ENCODE data around the gene SNX14. TPM values are rescaled to one million over a fixed set of nuclear protein-coding genes. Genes with fewer than 3 reads are reported as not detected.
"Not testable (repeated sequence)": the region's sequence is repeated elsewhere in the genome, so short reads cannot be mapped to it uniquely, and the experiment has no call there.

Gene SNX14
- total RNA-seq, 1 donor from 2014 or later = 204 TPM

DNA sequence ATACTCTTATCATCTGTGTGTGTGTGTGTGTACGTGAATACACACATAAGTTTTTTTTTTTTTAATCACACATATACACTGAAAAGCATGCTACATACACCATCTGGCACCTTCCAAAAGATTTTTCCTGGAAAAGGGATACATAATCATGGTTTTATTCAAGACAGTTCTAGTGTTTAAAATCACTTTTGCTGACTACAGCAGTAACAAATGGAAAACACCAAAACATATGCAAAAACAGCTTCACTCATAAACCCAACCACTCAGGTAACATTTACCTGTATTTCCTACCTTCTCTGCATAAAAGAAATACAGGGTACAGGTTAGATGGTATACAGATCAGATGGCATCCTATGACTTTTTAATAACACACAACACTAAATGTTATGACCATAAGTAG lies 2.5 kb downstream of the SNX14 start:
- no peak for DNase-seq

DNA sequence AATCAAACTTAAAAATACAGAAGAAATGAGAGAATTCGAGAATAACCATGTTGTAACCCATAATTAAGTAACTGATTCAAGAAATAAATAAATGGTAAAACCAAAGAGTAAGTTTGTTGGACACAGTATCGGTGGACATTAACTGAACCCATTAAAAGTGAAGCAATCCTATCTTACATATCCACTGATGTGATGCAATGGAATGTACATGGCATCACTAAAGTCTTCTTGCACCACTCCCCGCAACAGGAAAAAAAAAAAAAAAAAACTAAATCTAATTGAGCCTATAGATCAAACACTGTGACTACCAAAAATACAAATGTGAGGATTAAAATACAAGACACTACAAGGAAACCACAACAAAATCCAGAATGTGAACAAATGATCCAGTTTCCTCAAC lies 7.9 kb downstream of the SNX14 start:
- no peak for DNase-seq

DNA sequence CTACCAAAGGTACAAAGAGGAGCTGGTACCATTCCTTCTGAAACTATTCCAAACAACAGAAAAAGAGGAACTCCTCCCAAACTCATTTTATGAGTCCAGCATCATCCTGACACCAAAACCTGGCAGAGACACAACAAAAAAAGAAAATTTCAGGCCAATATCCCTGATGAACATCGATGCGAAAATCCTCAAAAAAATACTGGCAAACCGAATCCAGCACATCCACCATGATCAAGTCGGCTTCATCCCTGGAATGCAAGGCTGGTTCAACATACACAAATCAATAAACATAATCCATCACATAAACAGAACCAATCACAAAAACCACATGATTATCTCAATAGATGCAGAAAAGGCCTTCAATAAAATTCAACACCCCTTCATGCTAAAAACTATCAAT lies 10.8 kb downstream of the SNX14 start:
- DNase-seq = not testable (repeated sequence)

DNA sequence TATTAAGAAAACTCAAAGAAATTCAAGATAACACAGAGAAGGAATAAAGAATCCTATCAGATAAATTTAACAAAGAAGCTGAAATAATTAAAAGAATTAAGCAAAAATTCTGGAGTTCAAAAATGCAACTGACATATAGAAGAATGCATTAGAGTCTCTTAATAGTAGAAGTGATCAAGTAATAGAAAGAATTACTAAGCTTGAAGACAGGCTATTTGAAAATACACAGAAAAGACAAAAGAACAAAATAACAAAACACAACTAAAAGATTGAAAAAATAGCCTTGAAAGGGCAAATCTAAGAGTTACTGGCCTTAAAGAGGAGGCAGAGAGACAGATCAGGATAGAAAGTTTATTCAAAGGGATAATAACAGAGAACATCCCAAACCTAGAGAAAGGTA lies 12.1 kb downstream of the SNX14 start:
- no peak for DNase-seq

DNA sequence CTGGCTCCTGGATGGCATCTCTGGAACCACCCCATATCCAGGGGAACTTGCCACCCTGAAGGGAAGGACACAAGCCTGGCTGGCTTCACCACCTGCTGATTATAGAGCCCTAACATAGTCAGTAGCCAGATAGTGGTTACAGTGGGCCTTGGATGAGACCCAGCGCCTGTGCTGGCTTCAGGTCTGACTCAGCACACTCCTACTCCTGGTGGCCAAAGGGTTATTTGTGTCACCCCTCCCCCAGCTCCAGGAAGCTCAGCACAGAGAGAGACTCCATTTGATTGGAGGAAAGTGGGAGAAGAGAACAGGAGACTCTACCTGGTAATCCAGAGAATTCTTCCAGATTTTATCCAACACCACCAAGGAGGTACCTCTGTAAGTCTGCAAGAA lies 12.8 kb downstream of the SNX14 start:
- DNase-seq = no peak

DNA sequence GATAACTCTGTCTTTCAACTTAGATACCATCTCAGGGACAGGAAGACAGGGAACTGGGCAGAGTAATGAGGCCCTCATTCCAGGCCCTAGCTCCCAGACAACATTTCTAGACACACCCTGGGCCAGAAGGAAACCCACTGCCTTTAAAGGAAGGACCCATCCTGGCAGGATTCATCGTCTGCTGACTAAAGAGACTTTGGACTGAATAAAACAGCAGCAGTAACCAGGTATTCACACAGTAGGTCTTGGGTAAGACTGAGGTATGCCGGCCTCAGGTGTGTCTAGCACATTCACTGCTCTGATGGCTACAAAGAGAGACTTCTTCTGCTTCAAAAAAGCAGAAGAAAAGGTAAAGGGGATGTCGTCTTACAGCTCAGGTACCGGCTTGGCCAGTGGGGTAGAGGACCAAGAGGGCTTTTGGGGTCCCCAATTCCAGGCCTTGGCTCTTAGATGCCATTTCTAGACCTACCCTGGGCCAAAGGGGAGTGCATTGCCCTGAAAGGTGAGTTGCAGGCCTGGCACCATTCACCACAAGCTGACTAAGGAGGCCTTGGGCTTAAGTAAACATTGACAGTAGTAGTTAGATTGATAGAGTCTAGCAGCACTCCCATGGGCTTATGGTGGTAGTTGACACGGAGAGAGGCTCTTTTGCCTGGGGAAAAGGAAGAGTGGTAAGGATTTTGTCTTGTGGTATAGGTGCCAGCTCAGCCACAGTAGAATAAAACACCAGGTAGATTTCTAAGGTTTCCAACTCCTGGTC lies 13.4 kb downstream of the SNX14 start:
- DNase-seq = no peak

DNA sequence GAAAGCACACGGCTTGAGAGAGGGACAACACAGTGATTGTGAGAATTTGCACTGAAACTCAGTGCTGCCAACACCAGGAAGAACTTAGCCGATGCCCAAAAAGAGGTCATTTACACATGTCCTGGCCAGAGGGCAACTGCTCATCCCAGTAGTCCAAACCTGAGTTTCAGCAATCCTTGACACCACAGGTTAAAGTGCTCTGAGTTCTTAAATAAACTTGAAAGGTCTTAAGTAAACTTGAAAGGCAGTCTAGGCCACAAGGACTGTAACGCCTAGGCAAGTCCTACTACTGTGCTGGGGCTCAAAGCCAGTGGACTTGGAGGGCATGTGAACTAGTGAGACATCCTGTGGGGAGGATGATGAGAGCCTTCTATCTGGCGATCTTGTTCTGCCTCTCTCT lies 14.1 kb downstream of the SNX14 start:
- DNase-seq = no peak

DNA sequence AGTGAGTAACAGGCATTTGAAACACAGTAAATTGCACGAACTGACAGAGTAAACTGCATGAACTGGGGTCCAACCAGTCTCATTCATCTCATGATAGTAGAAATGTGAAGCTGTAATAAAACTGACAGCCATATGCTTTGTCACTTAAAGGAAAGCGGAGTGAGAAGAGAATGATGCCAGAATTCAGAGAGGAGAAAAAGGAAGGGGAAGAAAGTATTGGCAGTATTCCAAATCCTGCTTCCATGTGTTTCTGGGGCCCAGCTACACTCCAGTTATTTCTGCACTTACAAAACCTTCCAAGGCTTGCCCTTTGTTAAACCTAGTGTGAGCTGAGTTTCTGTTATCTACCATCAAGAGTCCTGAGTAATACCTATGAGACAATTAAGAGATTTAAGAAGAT lies 17.2 kb downstream of the SNX14 start:
- DNase-seq = no peak

DNA sequence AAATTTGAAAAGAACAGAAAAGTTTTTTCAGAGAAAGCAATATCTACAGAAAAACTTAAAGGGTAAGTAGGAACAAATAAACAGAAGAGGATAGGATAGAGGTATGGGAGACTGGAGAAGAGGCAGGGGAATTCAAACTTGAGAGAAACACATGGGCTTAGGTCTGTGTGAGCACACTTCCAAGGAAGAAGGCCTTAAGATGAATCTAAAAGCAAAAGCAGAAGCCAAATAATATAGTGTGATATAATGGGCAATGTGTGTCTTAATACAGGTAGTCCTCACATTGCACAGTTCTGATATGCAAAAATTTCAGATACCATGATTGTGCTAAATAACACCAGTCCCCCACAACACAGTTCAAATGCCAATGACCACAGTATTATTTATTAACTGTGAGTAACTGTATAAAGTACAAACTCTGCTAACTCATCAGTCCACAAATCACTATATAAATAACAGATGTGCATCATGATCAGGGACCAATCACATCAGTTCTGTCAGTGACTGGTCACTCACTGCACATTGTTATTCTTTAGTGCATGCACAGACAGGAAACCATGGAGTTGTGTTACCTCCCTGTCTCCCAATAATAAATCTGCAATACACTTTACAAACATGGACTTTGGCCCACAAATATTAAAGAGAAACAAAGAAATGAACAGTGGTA lies 18.6 kb downstream of the SNX14 start:
- DNase-seq = no peak

DNA sequence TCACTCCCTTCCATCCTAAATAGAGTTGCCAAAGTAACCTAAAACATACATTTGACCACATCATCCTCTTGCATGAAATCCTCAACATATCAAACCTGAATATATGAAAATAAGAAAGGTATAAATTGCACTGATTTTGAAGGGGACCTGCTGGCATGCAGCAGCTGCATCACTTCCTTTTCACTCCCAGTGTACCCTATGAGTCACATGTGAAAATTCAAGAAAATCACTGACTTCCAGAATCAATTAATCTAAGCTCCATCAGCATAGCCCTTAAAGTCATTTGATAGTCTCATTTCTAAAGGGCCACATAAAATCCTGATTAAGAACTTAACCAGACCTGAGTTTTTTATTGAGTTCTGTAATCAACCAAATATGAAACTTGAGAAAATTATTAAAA lies 24.3 kb downstream of the SNX14 start:
- no peak for DNase-seq

DNA sequence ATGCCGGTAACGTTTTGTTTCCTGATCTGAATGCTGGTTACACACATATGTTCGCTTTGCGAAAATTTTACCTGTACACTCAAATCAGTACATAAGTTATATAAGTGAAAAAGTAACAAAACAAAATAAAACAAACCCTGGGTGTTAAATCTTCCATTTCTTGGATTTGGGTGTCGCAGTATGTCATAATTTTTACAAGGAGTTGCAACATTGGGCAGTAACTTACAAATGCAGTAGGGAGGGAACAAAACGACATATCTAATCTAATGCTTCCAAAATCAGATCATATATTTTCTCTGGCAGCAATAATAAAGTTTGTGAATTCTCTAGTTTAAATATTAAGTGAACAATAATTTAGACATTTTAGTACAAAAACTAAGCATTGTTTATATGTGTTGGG lies 25.2 kb downstream of the SNX14 start:
- no peak for DNase-seq

DNA sequence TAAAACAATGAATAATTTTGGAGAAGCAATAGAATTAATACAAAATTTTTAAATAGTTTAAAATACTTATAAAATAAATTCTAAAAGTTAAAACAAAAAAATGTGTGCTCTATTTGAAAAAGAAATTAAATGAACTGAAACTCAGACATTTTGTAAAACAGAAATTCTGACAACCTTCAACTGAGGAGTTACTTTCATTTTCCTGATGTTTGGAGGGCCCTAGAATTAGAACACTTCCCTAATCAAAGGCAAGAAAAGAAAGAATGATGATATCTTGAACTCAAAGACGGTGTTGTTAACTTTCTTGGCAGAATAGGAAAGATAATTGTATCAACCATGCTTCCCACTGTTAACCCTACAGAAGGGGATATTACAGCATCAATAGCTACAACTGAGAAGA lies 27.9 kb downstream of the SNX14 start:
- no peak for DNase-seq

DNA sequence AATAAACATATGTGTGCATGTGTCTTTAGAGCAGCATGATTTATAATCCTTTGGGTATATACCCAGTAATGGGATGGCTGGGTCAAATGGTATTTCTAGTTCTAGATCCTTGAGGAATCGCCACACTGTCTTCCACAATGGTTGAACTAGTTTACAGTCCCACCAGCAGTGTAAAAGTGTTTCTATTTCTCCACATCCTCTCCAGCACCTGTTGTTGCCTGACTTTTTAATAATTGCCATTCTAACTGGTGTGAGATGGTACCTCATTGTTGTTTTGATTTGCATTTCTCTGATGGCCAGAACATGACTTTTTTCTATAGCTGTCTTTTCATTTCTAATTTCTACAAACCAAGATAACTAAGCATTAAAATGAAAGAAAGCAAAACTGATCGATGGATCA lies 29.4 kb downstream of the SNX14 start:
- not testable (repeated sequence) for DNase-seq

DNA sequence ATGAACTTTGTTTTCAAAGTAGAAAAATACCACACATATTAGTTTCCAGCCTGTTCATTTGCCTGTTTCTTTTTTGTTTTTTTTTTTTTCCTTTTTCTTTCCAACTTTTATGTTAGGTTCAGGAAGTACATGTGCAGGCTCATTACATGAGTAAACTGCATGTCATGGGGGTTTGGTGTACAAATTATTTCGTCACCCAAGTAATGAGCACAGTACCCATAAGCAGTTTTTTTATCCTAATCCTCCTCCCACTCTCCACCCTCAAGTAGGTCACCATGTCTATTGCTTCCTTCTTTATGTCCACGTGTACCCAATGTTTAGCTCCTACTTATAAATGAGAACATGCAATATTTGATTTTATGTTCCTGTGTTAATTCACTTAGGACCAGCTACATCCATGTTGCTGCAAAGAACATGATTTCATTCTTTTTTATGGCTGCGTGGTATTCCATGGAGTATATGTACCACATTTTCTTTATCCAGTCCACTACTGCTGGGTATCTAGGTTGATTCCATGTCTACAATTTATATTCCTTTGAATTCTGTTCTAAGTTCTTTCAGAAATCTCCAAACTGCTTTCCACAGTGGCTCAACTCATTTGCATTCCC lies 31.8 kb downstream of the SNX14 start:
- no peak for DNase-seq

DNA sequence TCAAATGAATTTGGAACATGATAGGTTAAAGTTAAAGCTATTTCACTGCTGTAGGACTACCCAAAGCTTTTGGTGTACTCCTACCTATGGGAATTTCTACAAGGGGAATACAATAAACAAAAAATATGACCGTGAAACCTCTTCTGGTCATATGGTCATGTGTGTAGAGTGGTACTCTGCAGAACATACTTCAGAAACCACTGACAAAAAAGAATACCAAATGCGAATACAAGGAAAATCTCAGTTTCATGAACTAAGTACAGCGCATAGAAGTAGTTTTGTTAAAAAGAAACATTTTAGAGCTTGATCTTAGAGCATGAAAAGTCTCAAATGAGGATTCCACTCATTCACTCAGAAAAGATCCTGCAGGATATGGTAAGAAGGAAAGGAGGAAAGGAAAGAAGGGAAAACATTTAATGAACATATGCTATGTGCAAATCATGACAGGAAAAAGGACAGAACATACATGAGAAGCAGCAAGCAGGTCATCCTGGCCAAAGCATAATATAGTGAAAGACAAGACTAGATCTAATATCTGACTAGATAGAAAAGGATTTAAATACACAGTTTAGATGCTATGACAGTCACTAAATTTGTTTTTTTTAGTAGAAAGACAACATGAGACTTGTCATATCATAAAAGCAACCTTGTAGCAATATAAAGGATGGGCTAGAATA lies 36.5 kb downstream of the SNX14 start:
- DNase-seq = no peak

DNA sequence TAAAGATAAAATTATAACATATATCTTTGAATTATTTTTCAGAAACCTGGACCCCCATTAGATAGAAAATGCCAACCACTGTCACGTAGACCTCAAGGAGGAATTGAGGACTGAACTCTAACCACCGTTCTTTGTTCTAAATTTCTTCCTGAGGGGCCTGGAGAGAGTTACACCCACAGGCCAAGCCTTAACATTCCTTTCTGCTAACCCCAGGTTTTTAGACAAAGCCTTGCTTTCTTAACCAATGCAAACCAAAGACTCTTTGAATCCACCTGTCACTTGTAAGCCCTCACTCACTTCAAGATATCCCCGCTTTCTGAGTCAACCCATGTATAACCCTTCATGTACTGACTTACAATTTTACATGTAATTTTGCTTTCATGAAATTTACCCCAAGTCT lies 41.0 kb downstream of the SNX14 start:
- DNase-seq = no peak

DNA sequence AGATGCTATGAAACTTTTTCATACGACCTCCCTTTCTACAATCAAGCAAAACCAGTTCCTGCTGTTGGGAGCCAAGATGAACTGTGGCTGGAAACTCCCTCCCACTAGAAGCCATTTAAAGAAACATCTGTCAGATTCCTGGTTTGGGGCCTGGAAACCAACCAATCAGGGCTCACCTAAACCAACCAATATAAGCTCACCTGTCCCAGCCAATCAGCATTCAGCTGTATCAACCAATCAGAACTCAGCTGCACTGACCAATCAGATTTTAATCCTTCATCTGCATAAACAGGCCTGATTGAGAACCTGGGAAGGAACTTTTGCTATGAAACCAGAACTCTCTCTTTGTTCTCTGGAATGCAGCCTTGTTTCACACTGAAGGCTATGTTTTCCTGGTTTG lies 42.4 kb downstream of the SNX14 start:
- DNase-seq = no peak

DNA sequence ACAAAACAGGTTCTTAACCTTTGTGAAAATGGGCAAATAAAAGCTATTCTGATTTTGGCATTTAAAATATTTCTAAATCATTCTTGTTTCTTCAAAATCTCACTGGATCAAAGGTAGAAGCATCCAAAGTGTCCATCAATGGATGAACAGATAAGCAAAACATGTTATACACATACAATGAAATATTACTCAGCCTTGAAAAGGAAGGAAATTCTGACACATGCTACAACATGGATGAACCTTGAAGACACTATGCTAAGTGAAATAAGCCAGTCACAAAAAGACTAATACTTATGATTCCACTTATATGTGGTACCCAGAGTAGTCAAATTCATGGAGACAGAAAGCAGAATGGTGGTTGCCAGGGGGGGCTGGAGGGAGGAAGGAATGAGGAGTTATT lies 45.9 kb downstream of the SNX14 start:
- DNase-seq = no peak

DNA sequence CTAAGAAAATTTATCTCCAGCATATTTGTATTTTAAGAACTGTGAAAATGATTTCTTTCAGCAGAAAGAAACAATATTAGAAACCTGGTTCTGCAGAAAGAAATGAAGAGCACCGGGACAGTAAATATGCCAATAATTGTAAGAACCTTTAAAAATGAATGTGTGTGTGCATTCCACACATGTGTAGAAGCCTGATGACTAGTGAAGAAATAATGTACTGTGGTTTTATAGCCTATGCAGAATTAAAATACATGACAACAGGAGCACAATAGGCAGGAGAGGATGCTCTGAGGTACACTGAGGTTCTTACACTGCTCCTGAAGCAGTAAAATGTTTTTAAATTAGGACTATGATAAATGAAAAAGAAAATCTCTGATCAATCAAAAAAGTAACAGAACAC lies 48.9 kb downstream of the SNX14 start:
- DNase-seq = no peak

DNA sequence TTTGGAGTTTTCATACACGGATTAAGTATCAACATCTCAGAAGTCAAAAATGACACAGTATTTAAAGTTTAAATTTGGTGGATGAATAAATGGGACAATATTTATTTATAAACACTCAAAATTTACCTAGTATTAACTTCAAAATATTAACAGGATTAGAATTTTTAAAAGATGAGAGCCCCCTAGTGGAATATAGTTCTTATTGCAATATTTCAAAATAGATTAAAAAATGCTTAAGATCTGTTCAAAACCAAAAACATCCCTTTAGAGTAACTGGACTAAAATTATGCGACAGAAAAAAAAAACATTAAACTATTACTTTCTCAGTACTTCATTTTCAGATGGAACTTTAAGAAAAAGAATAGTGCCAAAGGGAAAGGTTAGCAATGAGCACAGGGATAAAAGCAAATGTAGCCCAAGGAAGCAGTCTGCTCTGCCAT lies 56.6 kb downstream of the SNX14 start:
- DNase-seq = no peak

DNA sequence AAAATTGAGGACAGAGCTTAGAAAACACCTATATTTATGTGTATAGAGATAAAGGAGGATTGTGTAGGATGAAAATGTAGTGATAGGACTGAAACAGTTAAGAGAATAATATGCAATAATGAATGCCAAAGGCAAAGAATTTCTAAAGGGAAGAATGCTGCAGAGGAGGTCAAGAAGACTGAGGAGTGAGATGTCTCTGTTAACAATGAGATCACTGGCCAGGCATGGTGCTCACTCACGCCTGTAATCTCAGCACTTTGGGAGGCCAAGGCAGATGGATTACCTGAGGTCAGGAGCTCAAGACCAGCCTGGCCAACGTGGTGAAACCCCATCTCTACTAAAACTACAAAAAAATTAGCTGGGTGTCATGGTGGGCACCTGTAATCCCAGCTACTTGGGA lies 69.4 kb downstream of the SNX14 start:
- not testable (repeated sequence) for DNase-seq

DNA sequence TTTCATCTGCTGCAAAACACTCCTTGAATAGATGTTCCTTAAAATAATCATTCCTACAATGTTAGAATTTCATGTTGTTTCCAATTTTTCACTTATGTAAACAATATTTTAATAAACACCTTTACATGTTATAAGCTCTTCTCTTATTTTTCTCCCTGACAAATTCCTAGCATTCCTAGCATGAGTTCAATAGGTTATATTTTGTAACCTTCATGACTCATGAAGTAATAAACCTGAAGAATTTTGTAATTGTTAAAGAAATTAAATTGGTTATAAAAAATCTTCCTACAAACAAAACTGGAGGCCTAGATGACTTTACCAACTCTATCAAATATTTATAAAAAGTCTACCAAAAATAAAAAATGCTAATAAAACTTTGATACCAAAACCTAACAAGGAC lies 77.5 kb downstream of the SNX14 start:
- DNase-seq = no peak

DNA sequence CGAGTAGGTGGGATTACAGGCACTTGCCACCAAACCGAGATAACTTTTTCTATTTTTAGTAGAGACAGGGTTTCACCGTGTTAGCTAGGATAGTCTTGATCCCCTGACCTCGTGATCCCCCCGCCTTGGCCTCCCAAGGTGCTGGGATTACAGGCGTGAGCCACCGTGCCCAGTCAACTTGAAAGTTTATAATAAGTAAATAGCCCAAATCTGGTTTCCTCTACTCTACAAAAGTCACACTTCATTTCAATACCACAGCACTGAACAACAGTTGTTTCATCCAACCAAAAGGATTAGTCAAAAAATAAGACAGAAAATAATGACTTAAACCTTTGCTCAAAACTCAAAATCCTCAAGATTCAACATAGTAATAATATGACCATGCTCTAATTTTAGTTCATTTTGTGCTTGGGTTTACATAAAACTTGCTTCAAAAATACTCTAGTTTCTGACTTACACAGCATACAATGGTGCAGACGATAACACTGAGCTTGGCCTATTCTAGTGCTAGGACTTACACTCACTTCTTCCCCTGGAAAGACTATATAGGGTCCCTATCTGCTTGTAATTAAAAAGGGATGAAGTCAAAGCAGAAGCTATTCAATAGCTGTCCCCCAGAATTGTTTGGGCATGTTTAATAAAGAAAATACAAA lies 87.1 kb downstream of the SNX14 start:
- no peak for DNase-seq

All from occipital lobe (tissue), 2 donors.